DMS53 (cell line): ENCODE data around the gene DPYD.

Experiments used
- DNase-seq: peaks from one replicate; lab custom pipeline; 2025; lab: John Stamatoyannopoulos, UW

The DPYD gene

GRCh38 chr1:97044159-97044760 lies 876.6 kb downstream of the DPYD start:
- no peak for DNase-seq

- DNase-seq = no peak
Observed at GRCh38 chr1:97042551-97042950, 878.3 kb downstream of the DPYD start.

- no peak for DNase-seq
Observed at GRCh38 chr1:97041026-97041425, 879.8 kb downstream of the DPYD start.

- no peak for DNase-seq
Observed at GRCh38 chr1:97038410-97038809, 882.4 kb downstream of the DPYD start.

- no peak for DNase-seq
Observed at GRCh38 chr1:97034651-97035050, 886.2 kb downstream of the DPYD start.

- no peak for DNase-seq
Observed at GRCh38 chr1:97033949-97034348, 886.9 kb downstream of the DPYD start.
